Lower lobe of right lung (tissue), 2 donors: ENCODE data around the gene ANKRD63. TPM values are rescaled to one million over a fixed set of nuclear protein-coding genes. Genes with fewer than 3 reads are reported as not detected.

Experiments used
- ATAC-seq, 2 donors: fragments of 200-7000 bp; cut with Tn5 transposase; one replicate each; pipeline ENCODE4 v1.9.1; 2020 to 2022; ENCODE audit warnings: mild to moderate bottlenecking in 2 of 2, moderate library complexity in 2 of 2
- DNase-seq: peaks from one replicate; pipeline ENCODE4 v3.0.0-alpha.2; 2020
- H3K27ac ChIP-seq: fragments of 200-600 bp; one replicate; pipeline ENCODE4 v1.8.0; 2022
- H3K27me3 ChIP-seq: fragments of 200-600 bp; one replicate; pipeline ENCODE4 v1.8.0; 2022; ENCODE audit warnings: low read depth
- H3K36me3 ChIP-seq: fragments of 200-600 bp; one replicate; pipeline ENCODE4 v1.8.0; 2022; ENCODE audit warnings: mild to moderate bottlenecking
- H3K4me1 ChIP-seq: fragments of 200-600 bp; one replicate; pipeline ENCODE4 v1.8.0; 2022
- H3K4me3 ChIP-seq: fragments of 200-600 bp; one replicate; pipeline ENCODE4 v1.8.0; 2022; ENCODE audit warnings: mild to moderate bottlenecking
- H3K9me3 ChIP-seq: fragments of 200-600 bp; one replicate; pipeline ENCODE4 v1.8.0; 2022
- intact Hi-C: fragments of 100-400 bp; cut with DNase I; formaldehyde crosslinking; loops from one replicate; pipeline ENCODE4 v1.11.0; 2022
- total RNA-seq: library from RNA; stranded (reverse); fragmentation: NEBNext Ultra II Directional; extraction: Animal tissue kit (Norgen Biotek cat#: 25700); gene quantifications from one replicate; pipeline ENCODE4 v1.2.1, GENCODE V29; 2021
- TF ChIP-seq, protein P1 (sequence below): fragments of 200-600 bp; IDR thresholded peaks from one replicate; pipeline ENCODE4 v1.8.0; 2022; ENCODE audit warnings: antibody characterized with exemption, mild to moderate bottlenecking
- donor health status: DM: no; HTN: yes; CAD: no; lungs with severe emphysema.

ANKRD63 gene
- total RNA-seq, 1 donor from 2014 or later, result not detected

DNA sequence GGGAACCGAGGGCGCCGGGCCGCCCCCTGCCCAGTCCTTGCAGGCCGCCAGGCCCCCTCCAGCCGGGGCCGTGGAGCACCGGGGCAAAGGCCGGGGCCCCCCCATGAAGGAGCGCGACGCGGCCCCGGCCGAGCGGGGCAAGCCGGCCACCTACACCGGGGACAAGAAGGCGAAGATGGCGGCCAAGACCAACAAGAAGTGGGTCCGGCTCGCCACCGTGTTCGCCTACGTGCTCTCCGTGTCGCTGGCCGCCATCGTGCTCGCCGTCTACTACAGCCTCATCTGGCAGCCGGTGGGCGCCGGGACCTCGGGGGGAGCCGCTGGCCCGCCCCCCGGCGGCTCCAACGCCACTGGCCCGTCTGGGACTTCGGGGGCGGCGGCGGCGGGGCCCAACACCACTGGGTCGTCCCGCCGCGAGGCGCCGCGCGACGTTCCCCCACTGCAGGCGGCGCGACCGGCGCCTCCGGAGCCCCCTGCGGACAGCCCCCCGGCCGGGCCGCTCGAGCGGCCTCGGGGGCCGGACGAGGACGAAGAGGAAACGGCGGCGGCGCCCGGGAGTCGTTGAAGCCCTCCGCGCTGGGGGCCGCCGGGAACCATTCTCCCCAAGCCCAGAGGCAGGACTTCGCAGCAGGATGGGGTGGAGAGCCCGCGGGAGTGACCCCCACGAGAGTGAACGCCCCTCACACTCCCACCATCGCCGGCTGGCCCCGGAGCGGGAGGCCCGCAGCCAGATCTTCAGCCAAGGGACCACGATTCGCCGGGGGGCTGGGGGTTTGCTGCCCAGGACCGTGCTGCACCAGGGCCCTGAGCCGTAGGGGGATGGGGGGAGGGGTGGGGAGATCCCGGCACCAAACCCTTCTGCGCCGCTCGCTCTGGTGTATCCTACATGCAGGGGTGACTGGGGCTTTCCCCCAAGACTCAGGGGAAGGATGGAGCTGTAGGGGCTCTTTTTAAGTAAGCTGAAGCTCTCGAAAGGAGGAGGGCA, 41.4 kb upstream of the ANKRD63 start:
- no peak for ATAC-seq
- H3K4me1 ChIP-seq, result peaks cover 57% of the 10 kb centered on the region
- TF ChIP-seq, protein P1, sequence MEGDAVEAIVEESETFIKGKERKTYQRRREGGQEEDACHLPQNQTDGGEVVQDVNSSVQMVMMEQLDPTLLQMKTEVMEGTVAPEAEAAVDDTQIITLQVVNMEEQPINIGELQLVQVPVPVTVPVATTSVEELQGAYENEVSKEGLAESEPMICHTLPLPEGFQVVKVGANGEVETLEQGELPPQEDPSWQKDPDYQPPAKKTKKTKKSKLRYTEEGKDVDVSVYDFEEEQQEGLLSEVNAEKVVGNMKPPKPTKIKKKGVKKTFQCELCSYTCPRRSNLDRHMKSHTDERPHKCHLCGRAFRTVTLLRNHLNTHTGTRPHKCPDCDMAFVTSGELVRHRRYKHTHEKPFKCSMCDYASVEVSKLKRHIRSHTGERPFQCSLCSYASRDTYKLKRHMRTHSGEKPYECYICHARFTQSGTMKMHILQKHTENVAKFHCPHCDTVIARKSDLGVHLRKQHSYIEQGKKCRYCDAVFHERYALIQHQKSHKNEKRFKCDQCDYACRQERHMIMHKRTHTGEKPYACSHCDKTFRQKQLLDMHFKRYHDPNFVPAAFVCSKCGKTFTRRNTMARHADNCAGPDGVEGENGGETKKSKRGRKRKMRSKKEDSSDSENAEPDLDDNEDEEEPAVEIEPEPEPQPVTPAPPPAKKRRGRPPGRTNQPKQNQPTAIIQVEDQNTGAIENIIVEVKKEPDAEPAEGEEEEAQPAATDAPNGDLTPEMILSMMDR, result no peak
- intact Hi-C loops, result no loop called here
- peak overlapping the region; percentile 82 for H3K27ac ChIP-seq
- peak overlapping the region; percentile 82 for H3K4me3 ChIP-seq
- H3K27me3 ChIP-seq, result no peaks in the 10 kb centered on the region
- no peaks in the 10 kb centered on the region for H3K36me3 ChIP-seq
- DNase-seq, result peak; percentile 74
- H3K9me3 ChIP-seq, result no peaks in the 10 kb centered on the region

DNA sequence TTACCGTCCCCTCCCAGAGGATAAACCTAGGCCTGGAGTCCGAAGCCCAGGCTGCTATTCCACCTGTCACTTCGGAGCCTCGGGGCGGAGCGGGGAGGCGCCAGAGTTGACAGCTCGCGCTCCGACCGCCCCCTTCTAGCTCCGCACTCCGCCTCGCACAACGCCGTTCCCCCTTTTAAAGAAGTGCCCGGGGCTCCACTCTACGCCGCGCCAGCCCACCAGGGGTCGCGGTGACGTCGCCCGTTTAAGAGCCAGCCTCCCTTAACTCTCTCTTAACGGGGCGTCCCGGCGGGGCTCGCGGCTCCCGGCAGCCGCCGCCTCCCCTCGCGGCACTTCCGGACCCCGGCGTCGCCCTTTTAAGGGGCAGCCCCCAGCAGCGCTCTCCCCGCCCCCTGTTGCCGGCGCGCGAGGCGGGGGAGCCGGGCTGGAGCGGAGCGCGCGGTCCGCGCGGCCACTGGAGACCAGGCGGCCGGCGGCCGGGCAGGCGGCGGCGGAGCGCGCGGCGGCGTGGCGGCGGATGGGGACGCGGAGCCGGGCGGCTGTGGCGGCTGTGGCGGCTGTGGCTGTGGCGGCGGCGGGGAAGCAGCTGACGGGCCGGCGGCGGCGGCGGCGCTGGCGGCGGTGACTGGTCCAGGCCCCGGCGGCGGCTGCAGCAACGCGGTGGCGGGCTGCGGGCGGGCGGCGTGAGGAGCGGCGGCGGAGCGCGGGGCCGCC, 40.5 kb upstream of the ANKRD63 start, which contains the start of gene INAFM2:
INAFM2 (plus strand) TSS at position 454 of the 714 bp plus-strand sequence. CDS start 364 bp downstream, outside the sequence.
- intact Hi-C loops, result no loop called here
- peak; percentile 95 to 96 for ATAC-seq

DNA sequence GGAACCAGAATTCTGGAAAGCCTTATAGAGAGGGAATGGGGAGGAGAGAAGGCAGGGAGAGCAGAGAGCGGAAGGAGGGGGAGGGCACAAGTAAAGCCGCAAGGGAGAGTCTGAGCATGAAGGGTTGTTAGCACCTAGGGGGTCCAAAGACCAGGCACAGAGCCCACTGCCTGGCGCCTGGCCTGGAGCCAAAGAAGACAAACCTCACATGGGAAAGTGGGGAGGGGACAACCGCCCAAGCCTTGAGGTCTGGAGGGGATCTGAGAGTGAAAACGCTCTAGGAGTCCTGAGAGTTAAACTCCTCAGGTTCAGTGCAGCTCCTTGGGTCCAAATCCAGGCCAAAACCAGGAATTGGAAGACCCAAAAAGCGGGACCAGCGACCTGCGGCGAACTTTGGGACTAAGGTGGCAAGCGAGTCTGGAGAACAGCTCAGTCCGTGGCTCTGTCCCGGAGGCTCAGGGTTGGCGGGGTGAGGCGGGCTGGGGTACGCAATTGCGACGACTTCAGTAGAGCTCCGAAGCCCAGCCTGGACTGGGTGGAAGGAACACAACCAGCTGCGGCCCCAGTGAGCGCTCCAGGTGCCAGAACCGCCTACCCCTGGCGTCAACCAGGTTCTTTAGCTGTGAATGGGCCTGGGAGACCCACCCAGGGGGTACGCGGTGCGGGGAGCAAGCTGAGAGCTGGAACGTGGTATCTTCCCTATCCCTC, 39.8 kb upstream of the ANKRD63 start:
- Histone ChIP-seq H3K9me3 (no peaks in the 10 kb centered on the region), H3K4me3 (peak overlapping the region; percentile 52), H3K36me3 (no peaks in the 10 kb centered on the region), H3K27me3 (no peaks in the 10 kb centered on the region), H3K4me1 (peaks cover 43% of the 10 kb centered on the region), H3K27ac (peak overlapping the region; percentile 67)
- DNase-seq (no peak), ATAC-seq (peak in 1 of 2 donors; percentile 4)
- TF ChIP-seq, protein P1, result no peak
- intact Hi-C loops, result no loop called here

More for the DNA sequence above, 40.5 kb upstream of the ANKRD63 start, which contains the start of gene INAFM2:
- Histone ChIP-seq H3K4me3 (peak within 1 kb of the TSS; percentile 82), H3K27me3 (no peaks in the 10 kb centered on the region), H3K27ac (peak within 1 kb of the TSS; percentile 82), H3K9me3 (no peaks in the 10 kb centered on the region), H3K36me3 (no peaks in the 10 kb centered on the region), H3K4me1 (peaks cover 49% of the 10 kb centered on the region)
- DNase-seq, result peak; percentile 94
- TF ChIP-seq, protein P1, result peak; percentile 72

DNA sequence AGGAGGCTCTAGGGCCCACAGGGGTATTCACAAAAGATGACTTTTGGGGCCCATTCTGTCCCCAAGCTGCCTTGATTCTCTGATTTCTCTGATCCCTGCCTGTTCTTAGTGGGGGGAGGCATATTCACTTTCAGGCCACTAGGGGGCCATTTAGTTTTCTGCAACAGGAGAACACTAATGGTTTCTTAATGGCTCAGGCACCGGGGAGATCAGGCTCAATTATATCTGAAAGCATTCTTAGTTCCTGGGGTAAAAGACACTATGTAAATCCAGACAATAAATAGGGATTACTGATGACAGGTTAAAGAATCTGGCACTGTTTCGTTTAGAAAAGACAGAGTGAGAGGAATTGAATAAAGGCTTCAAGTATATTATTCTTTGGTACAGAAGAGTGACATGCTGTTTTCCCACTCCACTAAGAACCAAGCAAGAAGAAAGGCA, 38.1 kb upstream of the ANKRD63 start:
- no peak for DNase-seq
- Histone ChIP-seq H3K9me3 (no peaks in the 10 kb centered on the region), H3K27me3 (no peaks in the 10 kb centered on the region), H3K4me1 (peaks cover 26% of the 10 kb centered on the region), H3K4me3 (no peak overlapping the region), H3K36me3 (no peaks in the 10 kb centered on the region), H3K27ac (no peak overlapping the region)
- peak in 1 of 2 donors; percentile 50 for ATAC-seq
- TF ChIP-seq, protein P1, result peak; percentile 94
- intact Hi-C loops, result no loop called here

DNA sequence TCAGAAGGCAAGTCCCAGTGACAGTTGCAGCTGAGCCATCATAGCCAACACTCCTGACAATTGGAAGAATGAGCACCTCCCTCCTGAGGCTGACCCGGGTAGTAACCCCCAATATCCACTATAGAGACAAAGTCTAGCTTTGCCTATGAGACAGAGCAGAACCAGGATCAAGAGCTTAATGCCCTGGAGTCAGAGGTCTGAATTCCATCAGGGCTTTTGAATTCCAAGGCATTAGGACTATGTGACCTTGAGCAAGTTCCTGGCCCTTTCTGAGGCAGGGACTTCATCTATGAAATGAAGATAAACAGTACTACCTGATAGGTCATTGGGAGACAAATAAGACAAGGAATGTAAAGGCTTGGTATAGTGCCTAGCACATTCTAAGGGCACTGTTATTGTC, 37.5 kb upstream of the ANKRD63 start:
- Histone ChIP-seq H3K4me3 (no peak overlapping the region), H3K36me3 (no peaks in the 10 kb centered on the region), H3K4me1 (peaks cover 21% of the 10 kb centered on the region), H3K27ac (no peak overlapping the region), H3K27me3 (no peaks in the 10 kb centered on the region), H3K9me3 (no peaks in the 10 kb centered on the region)
- intact Hi-C loops, result no loop called here
- ATAC-seq (no peak), DNase-seq (no peak)
- TF ChIP-seq, protein P1, result no peak
